CD4-positive, alpha-beta T cell (primary cell): Measurements from ENCODE around the gene PHRF1. TPM values are rescaled to one million over a fixed set of nuclear protein-coding genes. Genes with fewer than 3 reads are reported as not detected.
A peak's percentile ranks its signal among the peaks of the same experiment; 100 is the strongest.

Source experiments
- ATAC-seq: fragments of 200-7000 bp; cut with Tn5 transposase; one replicate; pipeline ENCODE4 v1.10.0; 2022; ENCODE audit warnings: mild to moderate bottlenecking; ENCODE audit not compliant: poor library complexity
- CTCF ChIA-PET: fragments of 350-600 bp; sonication (Branson Sonifier 250); formaldehyde crosslinking; loops from one replicate; lab custom pipeline; 2021; ENCODE audit warnings: antibody characterized with exemption, inconsistent platforms; lab: Charles Lee
- POLR2A ChIA-PET: fragments of 350-600 bp; sonication (Branson Sonifier 250); formaldehyde crosslinking; loops from one replicate; lab custom pipeline; 2021; ENCODE audit warnings: antibody characterized with exemption, inconsistent platforms; lab: Charles Lee
- DNase-seq, 14 experiments: peaks; one replicate each; pipeline ENCODE4 v3.0.0-alpha.2; 2013 to 2020; ENCODE audit warnings: mixed read lengths in 2 of 14
- H3K27ac ChIP-seq, 2 donors: one replicate each; pipeline versions ENCODE4 v1.5.1 to v1.7.0; 2013; ENCODE audit warnings: low read length in 2 of 2, low read depth in 1 of 2, mild to moderate bottlenecking in 1 of 2
- H3K27me3 ChIP-seq, 2 experiments: 1 replicate in 1 of 2; 2 replicates in 1 of 2; pipeline versions ENCODE4 v1.6.1 to v1.7.0; 2013; ENCODE audit warnings: low read length in 2 of 2, control low read depth in 1 of 2, mild to moderate bottlenecking in 1 of 2, moderate library complexity in 1 of 2; ENCODE audit not compliant: insufficient read depth in 2 of 2, control insufficient read depth in 1 of 2
- H3K36me3 ChIP-seq: one replicate; pipeline ENCODE4 v1.6.1; 2013; ENCODE audit warnings: low read length, control low read depth; ENCODE audit not compliant: insufficient read depth
- H3K4me1 ChIP-seq: one replicate; pipeline ENCODE4 v1.6.1; 2013; ENCODE audit warnings: low read length, control low read depth; ENCODE audit not compliant: insufficient read depth
- H3K4me3 ChIP-seq: one replicate; pipeline ENCODE4 v1.5.1; 2013; ENCODE audit warnings: mild to moderate bottlenecking, low read length, moderate library complexity
- H3K9me3 ChIP-seq, 2 experiments: 1 replicate in 1 of 2; 2 replicates in 1 of 2; pipeline versions ENCODE4 v1.6.1 to v1.7.0; 2013; ENCODE audit warnings: low read length in 2 of 2, mild to moderate bottlenecking in 2 of 2, control low read depth in 1 of 2, moderate library complexity in 1 of 2; ENCODE audit not compliant: control insufficient read depth in 1 of 2, insufficient read depth in 1 of 2
- H3K27ac Mint-ChIP-seq: one replicate; pipeline ENCODE4 v1.8.0; 2020; ENCODE audit warnings: mixed read lengths
- H3K27me3 Mint-ChIP-seq: one replicate; pipeline ENCODE4 v1.8.0; 2021; ENCODE audit warnings: mixed read lengths
- H3K36me3 Mint-ChIP-seq: one replicate; pipeline ENCODE4 v1.8.0; 2021; ENCODE audit warnings: low read depth, mixed read lengths
- H3K4me1 Mint-ChIP-seq: one replicate; pipeline ENCODE4 v1.8.0; 2021; ENCODE audit warnings: low read depth, mixed read lengths
- H3K4me3 Mint-ChIP-seq: one replicate; pipeline ENCODE4 v1.8.0; 2020; ENCODE audit warnings: mild to moderate bottlenecking, mixed read lengths
- H3K9me3 Mint-ChIP-seq: one replicate; pipeline ENCODE4 v1.8.0; 2020; ENCODE audit warnings: mixed read lengths
- CTCF ChIP-seq: fragments of 200-600 bp; IDR thresholded peaks from one replicate; pipeline ENCODE4 v1.8.0; 2022; ENCODE audit warnings: antibody characterized with exemption, mild to moderate bottlenecking
- intact Hi-C, 2 experiments: fragments of 100-400 bp; cut with DNase I in 1 of 2; cut with micrococcal nuclease in 1 of 2; formaldehyde crosslinking; loops; one replicate each; pipeline versions ENCODE4 v1.15.1 to v1.9.0; 2023 to 2025; cut with DNase I, micrococcal nuclease
- total RNA-seq, 174 experiments: library from RNA in 2 of 174; stranded (reverse) in 2 of 174; gene quantifications; one replicate each; pipeline ENCODE4 v1.2.3 and lab custom pipeline; 2021 to 2026

Gene PHRF1
- total RNA-seq, 2 experiments from 2014 or later: 37.1 to 37.6 TPM

GRCh38 chr11:536841-537621, 39.2 kb upstream of the PHRF1 start, which contains the start of gene LRRC56:
Gene LRRC56, plus strand, starts transcription at chr11:537527. Its CDS starts 3,158 bp downstream, at chr11:540685.
- Histone ChIP-seq H3K9me3 (no peaks in the 10 kb centered on the region), H3K4me3 (peak within 1 kb of the TSS; percentile 59), H3K27me3 (no peaks in the 10 kb centered on the region), H3K4me1 (peaks cover 44% of the 10 kb centered on the region), H3K36me3 (peaks cover 17% of the 10 kb centered on the region), H3K27ac (peak within 1 kb of the TSS; percentile 73 to 79)
- peak within 1 kb of the TSS; percentile 98 for H3K4me3 Mint-ChIP-seq
- peak within 1 kb of the TSS; percentile 93 for H3K27ac Mint-ChIP-seq
- peak; percentile 70 to 96 (median 86) for DNase-seq
- H3K36me3 Mint-ChIP-seq: peaks cover 9% of the 10 kb centered on the region
- H3K27me3 Mint-ChIP-seq: no peaks in the 10 kb centered on the region
- ChIA-PET CTCF (interaction anchor here (1.1 kb wide), 1 partner anchor 18 kb away, joined by 3 read pairs; no protein-coding TSS in a partner anchor), POLR2A (interaction anchor here (0.7 to 3.3 kb wide), 6 partner anchors 10 to 330 kb away, joined by 3 to 24 read pairs (median 16); partner anchors contain the start of genes BET1L, PHRF1, RIC8A and RNH1)
- ATAC-seq: peak; percentile 19
- TF ChIP-seq CTCF: no peak
- intact Hi-C loops: loop anchor here (2.0 to 5.0 kb wide), 3 partner anchors 18 to 260 kb away; partner anchors contain the start of gene SLC25A22 (in 1 of the 2)
- H3K4me1 Mint-ChIP-seq: peaks cover 16% of the 10 kb centered on the region
- no peaks in the 10 kb centered on the region for H3K9me3 Mint-ChIP-seq

DNA sequence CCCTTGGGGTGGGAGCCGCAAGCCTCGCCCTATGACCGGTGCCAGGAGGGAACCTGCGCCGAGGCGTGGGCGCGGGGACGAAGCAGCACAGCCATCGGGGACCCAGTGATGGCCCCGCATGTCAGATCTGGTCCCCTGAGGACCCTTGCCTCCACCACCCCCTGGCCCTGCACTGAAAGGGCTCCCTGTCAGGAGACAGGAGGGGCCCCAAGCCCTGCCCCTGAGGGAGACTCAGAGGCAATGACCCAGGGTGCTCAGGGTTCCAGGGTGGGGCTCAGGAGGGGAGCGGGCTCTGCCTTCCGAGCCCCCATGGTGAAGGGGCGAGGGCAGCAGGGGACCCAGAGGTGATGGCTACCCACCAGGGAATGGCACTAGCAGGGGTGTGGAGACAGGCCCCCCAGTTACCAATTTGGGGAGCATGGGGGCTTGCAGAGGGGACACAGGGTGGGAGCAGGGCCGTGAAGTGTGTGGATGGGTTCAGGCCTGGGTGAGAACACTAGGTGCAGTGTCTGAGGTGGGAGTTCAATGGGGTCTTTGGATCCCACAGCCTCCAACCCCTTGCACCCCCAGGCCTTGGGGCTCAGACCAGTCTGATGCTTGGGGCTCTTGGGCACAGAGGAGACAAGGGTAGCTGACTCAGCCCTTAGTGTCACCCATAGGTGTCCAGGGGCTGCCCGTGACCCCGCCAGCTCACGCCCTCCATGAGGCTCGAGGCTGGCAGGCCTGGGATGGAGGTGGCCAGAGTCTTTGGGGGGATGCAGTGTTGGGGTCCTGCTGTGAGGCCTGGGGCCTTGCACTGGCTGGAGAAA, 38.4 kb upstream of the PHRF1 start:
- H3K27ac Mint-ChIP-seq: peak overlapping the region; percentile 53
- CTCF ChIA-PET: interaction anchor here (1.1 kb wide), 1 partner anchor 19 kb away, joined by 3 read pairs; no protein-coding TSS in a partner anchor

More for the DNA sequence above, 38.4 kb upstream of the PHRF1 start:
- intact Hi-C loops: loop anchor here (2.0 to 5.0 kb wide), 4 partner anchors 19 to 259 kb away; partner anchors contain the start of gene SLC25A22 (in 1 of the 2)
- Mint-ChIP-seq H3K4me3 (peak overlapping the region; percentile 79), H3K27me3 (no peaks in the 10 kb centered on the region), H3K9me3 (no peaks in the 10 kb centered on the region), H3K36me3 (peaks cover 4% of the 10 kb centered on the region), H3K4me1 (peaks cover 16% of the 10 kb centered on the region)
- no peaks in the 10 kb centered on the region for H3K9me3 ChIP-seq
- H3K27ac ChIP-seq: peak overlapping the region in 1 of 2 donors; percentile 25
- peaks cover 9% of the 10 kb centered on the region for H3K36me3 ChIP-seq
- ATAC-seq (no peak), DNase-seq (peak in 1 of 14 experiments; percentile 44)
- peaks cover 44% of the 10 kb centered on the region for H3K4me1 ChIP-seq
- POLR2A ChIA-PET: interaction anchor here (0.7 to 3.3 kb wide), 5 partner anchors 9 to 331 kb away, joined by 3 to 18 read pairs (median 13); partner anchors contain the start of genes BET1L, PHRF1 and RIC8A
- H3K27me3 ChIP-seq: no peaks in the 10 kb centered on the region
- H3K4me3 ChIP-seq: peak overlapping the region; percentile 59
- no peak for TF ChIP-seq CTCF
